HepG2 (cell line): Measurements from ENCODE around the gene ASCC3.

Experiments
- MAZ ChIP-seq, 2 experiments: sonication (generic) in 1 of 2; formaldehyde crosslinking in 1 of 2; IDR thresholded peaks; 2 replicates each; pipeline versions ENCODE4 v1.5.0 to v1.6.1; 2012 to 2020; ENCODE audit warnings: low read depth in 2 of 2, mild to moderate bottlenecking in 2 of 2, borderline replicate concordance in 1 of 2, improper control_type of control experiment in 1 of 2, low read length in 1 of 2, missing genetic modification reagents in 1 of 2, moderate library complexity in 1 of 2
- MYC ChIP-seq: sonication (generic); formaldehyde crosslinking; IDR thresholded peaks from 2 replicates; pipeline ENCODE4 v1.9.0; 2021; ENCODE audit warnings: missing genetic modification reagents, borderline replicate concordance
- PCBP1 ChIP-seq: fragments of 200-400 bp; formaldehyde crosslinking; IDR thresholded peaks from 2 replicates; pipeline ENCODE4 v1.6.1; 2017; ENCODE audit warnings: mild to moderate bottlenecking, low read depth, low read length, borderline replicate concordance
- TF ChIP-seq, protein P1 (sequence below): IDR thresholded peaks from 2 replicates; pipeline ENCODE4 v1.6.1; 2012; ENCODE audit warnings: low read depth, low read length, improper control_type of control experiment

DNA sequence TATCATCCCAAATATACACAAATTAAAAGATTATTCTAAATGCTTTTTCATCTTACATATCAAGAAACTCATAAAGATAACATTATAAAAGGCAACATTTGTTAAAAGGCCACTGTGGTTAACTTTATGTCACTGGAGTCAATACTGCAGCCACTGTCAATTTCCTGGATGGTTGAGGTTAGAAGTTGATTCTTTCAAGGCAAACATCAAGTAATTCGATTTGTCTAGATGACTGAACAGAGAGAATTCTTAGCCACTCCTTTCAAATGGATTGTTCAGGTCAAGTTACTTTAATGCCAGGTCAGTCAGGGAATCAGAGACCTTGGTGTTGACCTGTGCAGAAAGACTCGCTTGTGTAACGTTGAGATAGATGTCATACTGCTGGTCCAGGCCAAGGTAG, 372.0 kb downstream of the ASCC3 start:
- no peak for TF ChIP-seq MAZ (IDR thresholded peaks at IDR 0.05; ENCODE audit: borderline replicate concordance, low read depth, low read length)
- TF ChIP-seq MAZ (CRISPR knock-in tag; IDR thresholded peaks at IDR 0.05; ENCODE audit: low read depth), result no peak
- TF ChIP-seq PCBP1, result no peak
- no peak for TF ChIP-seq MYC (CRISPR knock-in tag)
- TF ChIP-seq, protein P1, sequence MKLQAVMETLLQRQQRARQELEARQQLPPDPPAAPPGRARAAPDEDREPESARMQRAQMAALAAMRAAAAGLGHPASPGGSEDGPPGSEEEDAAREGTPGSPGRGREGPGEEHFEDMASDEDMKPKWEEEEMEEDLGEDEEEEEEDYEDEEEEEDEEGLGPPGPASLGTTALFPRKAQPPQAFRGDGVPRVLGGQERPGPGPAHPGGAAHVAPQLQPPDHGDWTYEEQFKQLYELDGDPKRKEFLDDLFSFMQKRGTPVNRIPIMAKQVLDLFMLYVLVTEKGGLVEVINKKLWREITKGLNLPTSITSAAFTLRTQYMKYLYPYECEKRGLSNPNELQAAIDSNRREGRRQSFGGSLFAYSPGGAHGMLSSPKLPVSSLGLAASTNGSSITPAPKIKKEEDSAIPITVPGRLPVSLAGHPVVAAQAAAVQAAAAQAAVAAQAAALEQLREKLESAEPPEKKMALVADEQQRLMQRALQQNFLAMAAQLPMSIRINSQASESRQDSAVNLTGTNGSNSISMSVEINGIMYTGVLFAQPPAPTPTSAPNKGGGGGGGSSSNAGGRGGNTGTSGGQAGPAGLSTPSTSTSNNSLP, result no peak
